Esophagus muscularis mucosa (tissue), 4 donors: ENCODE data around the gene ZMYM2. TPM values are rescaled to one million over a fixed set of nuclear protein-coding genes. Genes with fewer than 3 reads are reported as not detected.

Source experiments
- DNase-seq: peaks from one replicate; pipeline ENCODE4 v3.0.0-alpha.2; 2017; ENCODE audit errors: extremely low spot score
- H3K27ac ChIP-seq, 4 donors: fragments of 200-600 bp; sonication (generic); replicated peaks in 1 of 4; 1 replicate in 3 of 4; 2 replicates in 1 of 4; pipeline ENCODE4 v1.5.1; 2016 to 2019; ENCODE audit warnings: mild to moderate bottlenecking in 1 of 4
- H3K27me3 ChIP-seq, 4 donors: fragments of 200-600 bp; sonication (generic); one replicate each; pipeline versions ENCODE4 v1.5.1 to v1.6.0; 2016 to 2019
- H3K36me3 ChIP-seq, 4 donors: fragments of 200-600 bp; sonication (generic); one replicate each; pipeline ENCODE4 v1.5.1; 2016 to 2019
- H3K4me1 ChIP-seq, 4 donors: fragments of 200-600 bp; sonication (generic); one replicate each; pipeline ENCODE4 v1.5.1; 2016 to 2019
- H3K4me3 ChIP-seq, 4 donors: fragments of 200-600 bp; sonication (generic); 1 replicate in 2 of 4; 2 replicates in 2 of 4; pipeline ENCODE4 v1.5.1; 2016 to 2019; ENCODE audit warnings: mild to moderate bottlenecking in 4 of 4, moderate library complexity in 1 of 4
- H3K9me3 ChIP-seq, 4 donors: fragments of 200-600 bp; sonication (generic); 1 replicate in 3 of 4; 2 replicates in 1 of 4; pipeline ENCODE4 v1.5.1; 2016 to 2019
- CTCF ChIP-seq, 3 experiments: fragments of 200-600 bp in 2 of 3; fragments of 450-650 bp in 1 of 3; sonication (generic) in 2 of 3; IDR thresholded peaks; one replicate each; pipeline ENCODE4 v1.5.1; 2017 to 2019; ENCODE audit warnings: antibody characterized with exemption in 3 of 3, mild to moderate bottlenecking in 2 of 3, moderate library complexity in 1 of 3
- EP300 ChIP-seq: sonication (generic); formaldehyde crosslinking; IDR thresholded peaks from one replicate; pipeline ENCODE4 v1.6.1; 2017; ENCODE audit warnings: antibody characterized with exemption
- POLR2A ChIP-seq: fragments of 450-650 bp; IDR thresholded peaks from one replicate; pipeline ENCODE4 v1.6.1; 2017; ENCODE audit warnings: antibody characterized with exemption, moderate library complexity, mild to moderate bottlenecking, low read depth
- POLR2AphosphoS5 ChIP-seq, 2 donors: sonication (generic); formaldehyde crosslinking; IDR thresholded peaks; one replicate each; pipeline ENCODE4 v1.6.1; 2017; ENCODE audit warnings: antibody characterized with exemption in 2 of 2
- WGBS: methylation state at CpG from one replicate; pipeline ENCODE4 v1.1.5; 2018; 5-methylcytosine and 5-hydroxymethylcytosine counted together
- intact Hi-C: fragments of 100-400 bp; cut with DNase I; formaldehyde crosslinking; loops from one replicate; pipeline ENCODE4 v1.15.1; 2023
- total RNA-seq, 4 donors: library from RNA; depleted of rRNA; stranded (reverse); fragments of >200 nt; gene quantifications; one replicate each; pipeline versions ENCODE4 v1.1.0 to v1.2.1, GENCODE V29; 2016

ZMYM2 gene
- total RNA-seq, 4 donors from 2014 or later, result 36.8 to 49.4 (median 45.5) TPM

- Histone ChIP-seq H3K36me3 (no peaks in the 10 kb centered on the region), H3K27me3 (peaks cover 0 to 7% (median 0%) of the 10 kb centered on the region in 4 donors), H3K4me1 (peaks cover 9 to 13% (median 9%) of the 10 kb centered on the region in 4 donors), H3K27ac (no peak overlapping the region), H3K9me3 (no peaks in the 10 kb centered on the region), H3K4me3 (no peak overlapping the region)
- 80% methylated on average over 10 of the region's 10 CpGs for WGBS
- TF ChIP-seq CTCF (IDR thresholded peaks at IDR 0.05), result no peak
- DNase-seq, result no peak
- intact Hi-C loops, result no loop called here
Measured at GRCh38 chr13:20114066-20114610, 155.6 kb downstream of the ZMYM2 start.

- DNase-seq, result no peak
- WGBS, result 89% methylated on average over 6 of the region's 6 CpGs
- intact Hi-C loops, result loop anchor here (5.0 kb wide), 1 partner anchor 46 kb away; the partner anchor contains the start of gene GJA3
- no peaks in the 10 kb centered on the region for H3K9me3 ChIP-seq
- H3K27me3 ChIP-seq, result no peaks in the 10 kb centered on the region
- peaks cover 11 to 23% (median 17%) of the 10 kb centered on the region in 4 donors for H3K4me1 ChIP-seq
- no peaks in the 10 kb centered on the region for H3K36me3 ChIP-seq
- TF ChIP-seq POLR2AphosphoS5 (IDR thresholded peaks at IDR 0.05) (no peak), EP300 (no peak), CTCF (IDR thresholded peaks at IDR 0.05) (no peak), POLR2A (no peak)
- no peak overlapping the region for H3K4me3 ChIP-seq
- H3K27ac ChIP-seq, result no peak overlapping the region
Measured at GRCh38 chr13:20116213-20116612, 157.7 kb downstream of the ZMYM2 start.

- DNase-seq, result no peak
- Histone ChIP-seq H3K36me3 (no peaks in the 10 kb centered on the region), H3K27me3 (no peaks in the 10 kb centered on the region), H3K27ac (peak overlapping the region; percentile 91 to 95 (median 92)), H3K4me3 (peak overlapping the region; percentile 77 to 82 (median 79)), H3K4me1 (peaks cover 11 to 23% (median 17%) of the 10 kb centered on the region in 4 donors), H3K9me3 (no peaks in the 10 kb centered on the region)
- TF ChIP-seq CTCF (IDR thresholded peaks at IDR 0.05), result no peak
- TF ChIP-seq POLR2AphosphoS5 (IDR thresholded peaks at IDR 0.05), result no peak
- no peak for TF ChIP-seq POLR2A
- TF ChIP-seq EP300, result no peak
- intact Hi-C loops, result loop anchor here (5.0 kb wide), 1 partner anchor 44 kb away; the partner anchor contains the start of gene GJA3
- WGBS, result under 1% methylated on average over 21 of the region's 55 CpGs
Measured at GRCh38 chr13:20118268-20119140, 160.0 kb downstream of the ZMYM2 start.

- Histone ChIP-seq H3K27ac (peak overlapping the region; percentile 91 to 95 (median 92)), H3K27me3 (no peaks in the 10 kb centered on the region), H3K4me3 (peak overlapping the region in 3 of 4 donors; percentile 31 to 45 (median 37)), H3K36me3 (no peaks in the 10 kb centered on the region), H3K4me1 (peaks cover 11 to 24% (median 18%) of the 10 kb centered on the region in 4 donors), H3K9me3 (no peaks in the 10 kb centered on the region)
- TF ChIP-seq POLR2A, result no peak
- no peak for TF ChIP-seq CTCF (IDR thresholded peaks at IDR 0.05)
- no peak for DNase-seq
- intact Hi-C loops, result loop anchor here (5.0 kb wide), 1 partner anchor 42 kb away; the partner anchor contains the start of gene GJA3
- WGBS, result 93% methylated on average over 3 of the region's 3 CpGs
Measured at GRCh38 chr13:20119960-20120359, 161.4 kb downstream of the ZMYM2 start.
